NT2/D1 (cell line): ENCODE data around the gene NPPB.

Source experiments
- DNase-seq: peaks from one replicate; pipeline ENCODE4 v3.0.0-alpha.2; 2011; ENCODE audit warnings: low read depth, low spot score
- H3K27me3 ChIP-seq: 2 replicates; pipeline ENCODE4 v1.6.0; 2011; ENCODE audit warnings: mild to moderate bottlenecking; ENCODE audit not compliant: insufficient read length, insufficient read depth
- H3K36me3 ChIP-seq: 2 replicates; pipeline ENCODE4 v1.6.1; 2011; ENCODE audit warnings: mild to moderate bottlenecking, low read length, mixed read lengths; ENCODE audit not compliant: insufficient read depth, insufficient read length
- H3K4me1 ChIP-seq: 2 replicates; pipeline ENCODE4 v1.5.1; 2011; ENCODE audit not compliant: insufficient read depth, insufficient read length
- H3K4me3 ChIP-seq: 2 replicates; pipeline ENCODE4 v1.5.1; 2011; ENCODE audit warnings: low read depth; ENCODE audit not compliant: insufficient read length
- H3K9ac ChIP-seq: 2 replicates; pipeline ENCODE4 v1.6.0; 2011; ENCODE audit warnings: low read depth; ENCODE audit not compliant: insufficient read length
- H3K9me3 ChIP-seq: 2 replicates; pipeline ENCODE4 v1.5.1; 2011; ENCODE audit warnings: mild to moderate bottlenecking, low read length; ENCODE audit not compliant: insufficient read depth
- SUZ12 ChIP-seq: IDR thresholded peaks from 2 replicates; pipeline ENCODE4 v1.6.1; 2011; ENCODE audit not compliant: insufficient read length, insufficient read depth; ENCODE audit errors: extremely low read depth
- YY1 ChIP-seq: IDR thresholded peaks from 2 replicates; pipeline ENCODE4 v1.6.1; 2011; ENCODE audit not compliant: insufficient read length, insufficient read depth
- ZNF274 ChIP-seq: IDR thresholded peaks from 2 replicates; pipeline ENCODE4 v1.6.1; 2011; ENCODE audit warnings: mild to moderate bottlenecking, low read depth, low read length

NPPB gene

GRCh38 chr1:11860587-11860986, 1.8 kb upstream of the NPPB start:
- no peak for DNase-seq
- H3K36me3 ChIP-seq, result peaks cover 4% of the 10 kb centered on the region
- no peak overlapping the region for H3K4me3 ChIP-seq
- TF ChIP-seq YY1, result no peak
- no peak for TF ChIP-seq ZNF274
- TF ChIP-seq SUZ12, result no peak
- H3K4me1 ChIP-seq, result no peaks in the 10 kb centered on the region
- peaks cover 44% of the 10 kb centered on the region for H3K27me3 ChIP-seq
- H3K9ac ChIP-seq, result no peak overlapping the region
- H3K9me3 ChIP-seq, result no peaks in the 10 kb centered on the region

GRCh38 chr1:11860083-11860482, 1.3 kb upstream of the NPPB start:
- Histone ChIP-seq H3K27me3 (peaks cover 44% of the 10 kb centered on the region), H3K4me3 (no peak overlapping the region), H3K9ac (no peak overlapping the region), H3K9me3 (no peaks in the 10 kb centered on the region), H3K36me3 (peaks cover 4% of the 10 kb centered on the region), H3K4me1 (no peaks in the 10 kb centered on the region)
- DNase-seq, result no peak
- TF ChIP-seq SUZ12, result no peak
- TF ChIP-seq ZNF274, result no peak
- TF ChIP-seq YY1, result no peak

- peak overlapping the region; percentile 32 for H3K9ac ChIP-seq
- H3K27me3 ChIP-seq, result peaks cover 44% of the 10 kb centered on the region
- H3K36me3 ChIP-seq, result peaks cover 4% of the 10 kb centered on the region
- TF ChIP-seq SUZ12, result peak; percentile 15
- no peak for TF ChIP-seq ZNF274
- no peak for TF ChIP-seq YY1
- peak; percentile 51 for DNase-seq
- no peaks in the 10 kb centered on the region for H3K4me1 ChIP-seq
- H3K4me3 ChIP-seq, result peak overlapping the region; percentile 11
- no peaks in the 10 kb centered on the region for H3K9me3 ChIP-seq
These were observed 475 bp upstream of the NPPB start for GRCh38 chr1:11858968-11859871.

GRCh38 chr1:11858158-11858557, 587 bp downstream of the NPPB start:
- no peak for TF ChIP-seq YY1
- no peak for TF ChIP-seq ZNF274
- TF ChIP-seq SUZ12, result no peak
- DNase-seq, result no peak
- peaks cover 4% of the 10 kb centered on the region for H3K36me3 ChIP-seq
- peaks cover 44% of the 10 kb centered on the region for H3K27me3 ChIP-seq
- H3K4me3 ChIP-seq, result no peak overlapping the region
- H3K9ac ChIP-seq, result no peak overlapping the region
- H3K9me3 ChIP-seq, result no peaks in the 10 kb centered on the region
- H3K4me1 ChIP-seq, result no peaks in the 10 kb centered on the region

- Histone ChIP-seq H3K9me3 (no peaks in the 10 kb centered on the region), H3K4me3 (no peak overlapping the region), H3K36me3 (peaks cover 4% of the 10 kb centered on the region), H3K27me3 (peaks cover 42% of the 10 kb centered on the region), H3K9ac (no peak overlapping the region), H3K4me1 (no peaks in the 10 kb centered on the region)
- no peak for TF ChIP-seq ZNF274
- no peak for TF ChIP-seq SUZ12
- TF ChIP-seq YY1, result no peak
- no peak for DNase-seq
These were observed 1.4 kb downstream of the NPPB start for GRCh38 chr1:11857164-11857851.

- Histone ChIP-seq H3K27me3 (peaks cover 38% of the 10 kb centered on the region), H3K4me3 (no peak overlapping the region), H3K9me3 (no peaks in the 10 kb centered on the region), H3K36me3 (peaks cover 4% of the 10 kb centered on the region), H3K4me1 (no peaks in the 10 kb centered on the region), H3K9ac (no peak overlapping the region)
- TF ChIP-seq YY1, result no peak
- TF ChIP-seq SUZ12, result no peak
- TF ChIP-seq ZNF274, result no peak
- DNase-seq, result no peak
These were observed 2.0 kb downstream of the NPPB start for GRCh38 chr1:11856698-11857097.

GRCh38 chr1:11855430-11855829, 3.3 kb downstream of the NPPB start:
- Histone ChIP-seq H3K4me3 (no peak overlapping the region), H3K36me3 (peaks cover 4% of the 10 kb centered on the region), H3K4me1 (no peaks in the 10 kb centered on the region), H3K9ac (no peak overlapping the region), H3K27me3 (peaks cover 29% of the 10 kb centered on the region), H3K9me3 (no peaks in the 10 kb centered on the region)
- DNase-seq, result no peak
- no peak for TF ChIP-seq SUZ12
- TF ChIP-seq YY1, result no peak
- no peak for TF ChIP-seq ZNF274
